SU-DHL-6 (cell line): ENCODE measurements around the gene ZNF524.

ENCODE experiments used
- CTCF ChIP-seq: fragments of 200-600 bp; sonication (generic); IDR thresholded peaks from one replicate; pipeline ENCODE4 v1.5.1; 2017; ENCODE audit warnings: antibody characterized with exemption, mild to moderate bottlenecking, low read length, moderate library complexity; ENCODE audit not compliant: insufficient read depth, poor library complexity, severe bottlenecking
- EZH2phosphoT487 ChIP-seq: fragments of 200-600 bp; sonication (generic), shearing (Covaris generic); conservative IDR thresholded peaks from 2 replicates; pipeline ENCODE4 v1.6.1; 2018; ENCODE audit warnings: mild to moderate bottlenecking, antibody characterized with exemption, low read length, moderate library complexity, mixed read lengths

GRCh38 chr19:55603581-55604292, 3.6 kb downstream of the ZNF524 start:
- TF ChIP-seq CTCF (no peak), EZH2phosphoT487 (no peak)
